ENCODE data around the gene FHIT. TPM values are rescaled to one million over a fixed set of nuclear protein-coding genes. Genes with fewer than 3 reads are reported as not detected.

FHIT gene
- total and polyA plus RNA-seq, 2 of the 4 experiments (the other 2 are of a cell fraction) = 0.07 TPM; not detected in 1

DNA sequence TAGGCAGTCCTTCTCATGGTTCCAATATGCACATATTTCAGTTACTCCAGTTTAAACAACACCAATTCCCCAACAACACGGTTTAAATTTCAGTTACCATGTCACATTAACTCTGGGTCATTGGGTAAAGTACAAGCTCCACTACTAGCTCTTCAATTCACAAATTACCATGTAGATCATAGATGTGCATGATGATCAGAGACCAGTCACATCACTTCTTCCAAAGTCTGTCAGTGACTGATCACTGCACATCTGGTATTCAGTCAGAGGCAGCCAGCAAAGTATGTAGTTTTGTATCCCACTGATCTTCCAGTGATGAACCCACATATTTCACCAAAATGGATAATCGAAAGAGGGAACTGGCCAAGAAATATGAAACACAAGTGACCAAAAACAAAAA lies 1223.0 kb downstream of the FHIT start:
- H3K9me3 ChIP-seq (ENCODE audit: control insufficient read depth, insufficient read depth, low read length) = no peaks in the 10 kb centered on the region
- no peak overlapping the region for H2BK20ac ChIP-seq (ENCODE audit: low read depth, low read length)
- BruUV-seq (replicated peaks) = no TSS peak
- no peaks in the 10 kb centered on the region for H4K20me1 ChIP-seq (ENCODE audit: insufficient read depth, low read length)
- H3K79me1 ChIP-seq (ENCODE audit: low read depth in 1 of 2, low read length in 2 of 2) = no peaks in the 10 kb centered on the region
- intact Hi-C loops (cut with micrococcal nuclease) (no loop called here), in situ Hi-C loops (cut with MboI; ENCODE audit: low sequenced_read_pairs) (no loop called here), dilution Hi-C loops (cut with HindIII; ENCODE audit: low sequenced_read_pairs, unreplicated experiment) (no loop called here)
- H3K18ac ChIP-seq (ENCODE audit: low read depth, low read length) = no peak overlapping the region
- no peak overlapping the region for H2AK9ac ChIP-seq (replicated peaks; ENCODE audit: low read depth, low read length, poor library complexity)
- no peak for ATAC-seq (ENCODE audit: low read depth)
- no peak overlapping the region for H3K9ac ChIP-seq (ENCODE audit: low read depth, low read length)
- no peaks in the 10 kb centered on the region for H3K9me1 ChIP-seq (ENCODE audit: insufficient read depth, low read length)
- H3K4me1 ChIP-seq (ENCODE audit: control insufficient read depth, insufficient read depth, low read length) = no peaks in the 10 kb centered on the region
- no peak overlapping the region for H2BK15ac ChIP-seq (ENCODE audit: low read depth, low read length)
- H4K5ac ChIP-seq (ENCODE audit: low read depth, low read length) = no peak overlapping the region
- no peak for TF ChIP-seq MAFK (IDR thresholded peaks at IDR 0.05; ENCODE audit: low read depth, low read length)
- no peak for TF ChIP-seq CHD1 (IDR thresholded peaks at IDR 0.05; ENCODE audit: low read depth, low read length)
- TF ChIP-seq CEBPB (IDR thresholded peaks at IDR 0.05; ENCODE audit: low read depth, low read length) = no peak
- no peak for TF ChIP-seq MXI1 (IDR thresholded peaks at IDR 0.05; ENCODE audit: borderline replicate concordance, low read depth, low read length)
- no peak for TF ChIP-seq RFX5 (IDR thresholded peaks at IDR 0.05; ENCODE audit: low read depth, low read length)
- TF ChIP-seq POLR2A (IDR thresholded peaks at IDR 0.05; ENCODE audit: low read depth, low read length) = no peak
- no peak for TF ChIP-seq FOS (IDR thresholded peaks at IDR 0.05; ENCODE audit: low read depth, low read length)
- TF ChIP-seq NFE2L2 (IDR thresholded peaks at IDR 0.05; ENCODE audit: low read depth, low read length) = no peak
- no peak for TF ChIP-seq MAZ (IDR thresholded peaks at IDR 0.05; ENCODE audit: borderline replicate concordance, low read depth, low read length)
- no peak for TF ChIP-seq SMC3 (IDR thresholded peaks at IDR 0.05; ENCODE audit: low read depth, low read length)
- TF ChIP-seq BHLHE40 (IDR thresholded peaks at IDR 0.05; ENCODE audit: low read depth, low read length) = no peak
- TF ChIP-seq RAD21 (IDR thresholded peaks at IDR 0.05; ENCODE audit: low read length) = no peak
- TF ChIP-seq, protein P1, sequence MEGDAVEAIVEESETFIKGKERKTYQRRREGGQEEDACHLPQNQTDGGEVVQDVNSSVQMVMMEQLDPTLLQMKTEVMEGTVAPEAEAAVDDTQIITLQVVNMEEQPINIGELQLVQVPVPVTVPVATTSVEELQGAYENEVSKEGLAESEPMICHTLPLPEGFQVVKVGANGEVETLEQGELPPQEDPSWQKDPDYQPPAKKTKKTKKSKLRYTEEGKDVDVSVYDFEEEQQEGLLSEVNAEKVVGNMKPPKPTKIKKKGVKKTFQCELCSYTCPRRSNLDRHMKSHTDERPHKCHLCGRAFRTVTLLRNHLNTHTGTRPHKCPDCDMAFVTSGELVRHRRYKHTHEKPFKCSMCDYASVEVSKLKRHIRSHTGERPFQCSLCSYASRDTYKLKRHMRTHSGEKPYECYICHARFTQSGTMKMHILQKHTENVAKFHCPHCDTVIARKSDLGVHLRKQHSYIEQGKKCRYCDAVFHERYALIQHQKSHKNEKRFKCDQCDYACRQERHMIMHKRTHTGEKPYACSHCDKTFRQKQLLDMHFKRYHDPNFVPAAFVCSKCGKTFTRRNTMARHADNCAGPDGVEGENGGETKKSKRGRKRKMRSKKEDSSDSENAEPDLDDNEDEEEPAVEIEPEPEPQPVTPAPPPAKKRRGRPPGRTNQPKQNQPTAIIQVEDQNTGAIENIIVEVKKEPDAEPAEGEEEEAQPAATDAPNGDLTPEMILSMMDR (conservative IDR thresholded peaks at IDR 0.05; ENCODE audit: low read depth, low read length) = no peak
- TF ChIP-seq, protein P2, sequence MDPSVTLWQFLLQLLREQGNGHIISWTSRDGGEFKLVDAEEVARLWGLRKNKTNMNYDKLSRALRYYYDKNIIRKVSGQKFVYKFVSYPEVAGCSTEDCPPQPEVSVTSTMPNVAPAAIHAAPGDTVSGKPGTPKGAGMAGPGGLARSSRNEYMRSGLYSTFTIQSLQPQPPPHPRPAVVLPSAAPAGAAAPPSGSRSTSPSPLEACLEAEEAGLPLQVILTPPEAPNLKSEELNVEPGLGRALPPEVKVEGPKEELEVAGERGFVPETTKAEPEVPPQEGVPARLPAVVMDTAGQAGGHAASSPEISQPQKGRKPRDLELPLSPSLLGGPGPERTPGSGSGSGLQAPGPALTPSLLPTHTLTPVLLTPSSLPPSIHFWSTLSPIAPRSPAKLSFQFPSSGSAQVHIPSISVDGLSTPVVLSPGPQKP (IDR thresholded peaks at IDR 0.05; ENCODE audit: borderline replicate concordance, low read depth, low read length) = no peak
- TF ChIP-seq, protein P3, sequence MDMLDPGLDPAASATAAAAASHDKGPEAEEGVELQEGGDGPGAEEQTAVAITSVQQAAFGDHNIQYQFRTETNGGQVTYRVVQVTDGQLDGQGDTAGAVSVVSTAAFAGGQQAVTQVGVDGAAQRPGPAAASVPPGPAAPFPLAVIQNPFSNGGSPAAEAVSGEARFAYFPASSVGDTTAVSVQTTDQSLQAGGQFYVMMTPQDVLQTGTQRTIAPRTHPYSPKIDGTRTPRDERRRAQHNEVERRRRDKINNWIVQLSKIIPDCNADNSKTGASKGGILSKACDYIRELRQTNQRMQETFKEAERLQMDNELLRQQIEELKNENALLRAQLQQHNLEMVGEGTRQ (IDR thresholded peaks at IDR 0.05; ENCODE audit: low read depth, low read length) = no peak
- no peak overlapping the region for H4K8ac ChIP-seq (ENCODE audit: low read depth in 2 of 2, low read length in 2 of 2)
- no peak overlapping the region for H2AFZ ChIP-seq (replicated peaks; ENCODE audit: low read length, poor library complexity)
- no peak overlapping the region for H2AK5ac ChIP-seq (ENCODE audit: low read depth, low read length)
- 17% methylated on average over 1 of the region's 2 CpGs; no CpG with 5 or more reads in 1 of the 2 experiments for WGBS, 2 experiments (ENCODE audit: extremely low coverage in 2 of 2, insufficient read length in 1 of 2)
- H3K4me2 ChIP-seq (ENCODE audit: low read depth, low read length) = no peak overlapping the region
- no peak overlapping the region for H3K27ac ChIP-seq (ENCODE audit: insufficient read depth, low read length)
- CTCF ChIA-PET = no interaction called here
- H3K4ac ChIP-seq (ENCODE audit: low read depth, low read length) = no peak overlapping the region
- H2BK120ac ChIP-seq (ENCODE audit: low read depth, low read length) = no peak overlapping the region
- no peak overlapping the region for H3K23ac ChIP-seq (ENCODE audit: low read depth, low read length)
- H3K36me3 ChIP-seq (ENCODE audit: control insufficient read depth, insufficient read depth, low read length) = no peaks in the 10 kb centered on the region
- H3K56ac ChIP-seq (ENCODE audit: extremely low read depth, insufficient read depth, low read length) = no peak overlapping the region
- no peak for DNase-seq
- POLR2A ChIA-PET (ENCODE audit: unreplicated experiment) = no interaction called here
- no peak overlapping the region for H3K4me3 ChIP-seq (ENCODE audit: insufficient read depth, low read depth, low read length)
- H2BK5ac ChIP-seq (ENCODE audit: low read depth, low read length, poor library complexity, severe bottlenecking) = no peak overlapping the region
- H3K14ac ChIP-seq (replicated peaks; ENCODE audit: low read depth, low read length) = no peak overlapping the region
- no peak overlapping the region for H4K91ac ChIP-seq (ENCODE audit: insufficient read depth, low read depth, low read length)
- no peaks in the 10 kb centered on the region for H3K27me3 ChIP-seq (ENCODE audit: control insufficient read depth, insufficient read depth, low read length)
